Measurements from ENCODE around the gene TRPV4. TPM values are rescaled to one million over a fixed set of nuclear protein-coding genes. Genes with fewer than 3 reads are reported as not detected.

The TRPV4 gene
- total and polyA plus RNA-seq, 7 experiments from 2014 or later = 0.81 TPM; not detected in 6

DNA sequence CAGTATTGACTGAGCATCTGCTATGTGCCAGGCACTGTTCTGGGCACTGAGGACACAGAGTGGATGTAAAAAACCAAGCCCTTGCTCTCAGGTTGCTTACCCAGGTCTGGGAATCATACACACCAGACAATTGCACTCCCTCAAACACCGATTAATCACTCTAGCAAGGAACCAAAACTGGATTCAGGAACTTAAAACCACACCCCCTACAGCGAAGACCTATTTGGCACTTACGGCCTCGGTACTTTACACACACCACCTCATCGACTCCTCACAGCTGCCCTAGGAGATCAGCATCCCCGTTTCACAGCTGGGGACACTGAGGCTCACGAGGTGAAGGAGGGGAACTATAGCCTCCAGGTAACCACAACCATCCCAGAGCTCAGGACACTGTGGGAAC lies 45.6 kb upstream of the TRPV4 start:
- Mint-ChIP-seq H3K36me3 (no peaks in the 10 kb centered on the region), H3K4me1 (peaks cover 33 to 65% (median 60%) of the 10 kb centered on the region in 7 donors), H3K4me3 (peak overlapping the region; percentile 78 to 97 (median 94)), H3K27me3 (peaks cover 0 to 14% (median 0%) of the 10 kb centered on the region in 5 donors), H3K9me3 (peaks cover 0 to 2% (median 0%) of the 10 kb centered on the region in 11 donors), H3K27ac (peak overlapping the region in 8 of 9 donors; percentile 16 to 96 (median 86))
- CTCF ChIA-PET = interaction anchor here (0.6 to 1.5 kb wide), 3 partner anchors 33 to 74 kb away, joined by 3 to 9 read pairs (median 5); no protein-coding TSS in a partner anchor
- peaks cover 24 to 25% of the 10 kb centered on the region in 2 donors for H3K4me1 ChIP-seq (ENCODE audit: control insufficient read depth in 2 of 2, insufficient read depth in 2 of 2, low read length in 2 of 2)
- DNase-seq = no peak
- H3K27me3 ChIP-seq (ENCODE audit: control insufficient read depth in 2 of 2, insufficient read depth in 2 of 2, low read length in 2 of 2) = no peaks in the 10 kb centered on the region
- H3K27ac ChIP-seq (ENCODE audit: low read depth, low read length) = no peak overlapping the region
- H3K4me3 ChIP-seq (ENCODE audit: low read length) = no peak overlapping the region
- no peaks in the 10 kb centered on the region for H3K9me3 ChIP-seq (ENCODE audit: control insufficient read depth in 2 of 3, low read length in 3 of 3)
- peaks cover 0 to 4% (median 0%) of the 10 kb centered on the region in 3 experiments for H3K36me3 ChIP-seq (ENCODE audit: control insufficient read depth in 2 of 3, insufficient read depth in 3 of 3, low read length in 3 of 3)
- POLR2A ChIA-PET = interaction anchor here (0.5 to 1.3 kb wide), 2 partner anchors 20 to 1192 kb away, joined by 5 read pairs; no protein-coding TSS in a partner anchor
- ATAC-seq = no peak
- intact Hi-C loops (cut with micrococcal nuclease) = no loop called here

GRCh38 chr12:109878247-109878625 lies 45.0 kb upstream of the TRPV4 start:
- Mint-ChIP-seq H3K4me1 (peaks cover 33 to 65% (median 60%) of the 10 kb centered on the region in 7 donors), H3K27me3 (peaks cover 0 to 9% (median 0%) of the 10 kb centered on the region in 5 donors), H3K4me3 (peak overlapping the region in 9 of 10 donors; percentile 78 to 97 (median 94)), H3K9me3 (peaks cover 0 to 2% (median 0%) of the 10 kb centered on the region in 11 donors), H3K36me3 (no peaks in the 10 kb centered on the region), H3K27ac (peak overlapping the region in 7 of 9 donors; percentile 34 to 96 (median 61))
- no peak for DNase-seq
- Histone ChIP-seq H3K4me1 (ENCODE audit: control insufficient read depth in 2 of 2, insufficient read depth in 2 of 2, low read length in 2 of 2) (peaks cover 24 to 25% of the 10 kb centered on the region in 2 donors), H3K9me3 (ENCODE audit: control insufficient read depth in 2 of 3, low read length in 3 of 3) (no peaks in the 10 kb centered on the region), H3K27me3 (ENCODE audit: control insufficient read depth in 2 of 2, insufficient read depth in 2 of 2, low read length in 2 of 2) (no peaks in the 10 kb centered on the region), H3K27ac (ENCODE audit: low read depth, low read length) (no peak overlapping the region), H3K4me3 (ENCODE audit: low read length) (no peak overlapping the region), H3K36me3 (ENCODE audit: control insufficient read depth in 2 of 3, insufficient read depth in 3 of 3, low read length in 3 of 3) (peaks cover 0 to 4% (median 0%) of the 10 kb centered on the region in 3 experiments)
- ChIA-PET CTCF (interaction anchor here (0.5 to 1.5 kb wide), 3 partner anchors 25 to 1867 kb away, joined by 4 to 9 read pairs (median 4); no protein-coding TSS in a partner anchor), POLR2A (interaction anchor here (1.3 kb wide), 1 partner anchor 20 kb away, joined by 5 read pairs; no protein-coding TSS in a partner anchor)
- intact Hi-C loops (cut with micrococcal nuclease) = no loop called here
- ATAC-seq = no peak

DNA sequence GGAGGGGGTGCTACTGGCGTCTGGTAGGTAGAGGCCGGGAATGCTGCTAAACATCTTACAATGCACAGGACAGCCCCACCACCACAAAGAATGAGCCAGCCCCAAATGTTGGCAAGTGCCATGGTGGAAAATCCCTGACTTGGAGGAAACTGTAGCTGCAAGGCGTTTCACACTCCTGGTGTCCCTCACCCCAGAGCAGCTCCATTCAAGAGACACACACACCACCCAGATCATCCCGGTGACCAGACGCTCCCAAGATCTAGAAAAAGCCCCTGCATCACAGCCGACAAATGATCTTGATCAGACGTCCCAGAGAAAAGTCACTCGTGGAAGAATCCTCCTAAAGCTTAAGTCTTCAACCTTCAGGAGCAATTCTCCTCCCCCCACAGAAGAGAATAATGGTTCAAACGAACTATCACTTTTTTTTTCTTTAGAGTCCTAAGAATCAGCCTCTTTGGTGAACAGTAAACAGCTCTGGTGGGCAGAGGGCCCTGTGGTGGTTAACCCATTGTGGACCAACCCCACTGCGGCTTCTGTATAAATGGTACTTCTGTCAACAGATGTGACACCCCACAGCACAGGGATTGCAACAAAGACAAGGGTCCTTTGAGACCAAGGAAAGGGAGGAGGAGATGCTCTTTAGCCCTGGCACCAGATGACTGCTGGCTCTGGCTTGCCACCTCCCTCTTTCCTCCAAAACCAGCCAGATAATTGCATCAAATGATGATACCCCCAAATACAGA lies 44.5 kb upstream of the TRPV4 start:
- CTCF ChIA-PET = interaction anchor here (0.5 to 1.1 kb wide), 3 partner anchors 24 to 1868 kb away, joined by 3 to 4 read pairs (median 4); no protein-coding TSS in a partner anchor
- no peaks in the 10 kb centered on the region for H3K27me3 ChIP-seq (ENCODE audit: control insufficient read depth in 2 of 2, insufficient read depth in 2 of 2, low read length in 2 of 2)
- H3K9me3 ChIP-seq (ENCODE audit: control insufficient read depth in 2 of 3, low read length in 3 of 3) = no peaks in the 10 kb centered on the region
- peaks cover 0 to 4% (median 0%) of the 10 kb centered on the region in 3 experiments for H3K36me3 ChIP-seq (ENCODE audit: control insufficient read depth in 2 of 3, insufficient read depth in 3 of 3, low read length in 3 of 3)
- intact Hi-C loops (cut with micrococcal nuclease) = no loop called here
- ATAC-seq (no peak), DNase-seq (no peak)
- peaks cover 0 to 7% (median 0%) of the 10 kb centered on the region in 5 donors for H3K27me3 Mint-ChIP-seq
- no peak overlapping the region for H3K4me3 ChIP-seq (ENCODE audit: low read length)
- H3K4me1 Mint-ChIP-seq = peaks cover 33 to 68% (median 63%) of the 10 kb centered on the region in 7 donors
- POLR2A ChIA-PET = no interaction called here
- peaks cover 0 to 2% (median 0%) of the 10 kb centered on the region in 11 donors for H3K9me3 Mint-ChIP-seq
- H3K36me3 Mint-ChIP-seq = peaks cover 0 to 1% (median 0%) of the 10 kb centered on the region in 5 donors
- H3K4me3 Mint-ChIP-seq = peak overlapping the region; percentile 29 to 84 (median 48)
- H3K27ac Mint-ChIP-seq = peak overlapping the region in 5 of 9 donors; percentile 16 to 63 (median 49)
- peaks cover 24 to 25% of the 10 kb centered on the region in 2 donors for H3K4me1 ChIP-seq (ENCODE audit: control insufficient read depth in 2 of 2, insufficient read depth in 2 of 2, low read length in 2 of 2)
- no peak overlapping the region for H3K27ac ChIP-seq (ENCODE audit: low read depth, low read length)

DNA sequence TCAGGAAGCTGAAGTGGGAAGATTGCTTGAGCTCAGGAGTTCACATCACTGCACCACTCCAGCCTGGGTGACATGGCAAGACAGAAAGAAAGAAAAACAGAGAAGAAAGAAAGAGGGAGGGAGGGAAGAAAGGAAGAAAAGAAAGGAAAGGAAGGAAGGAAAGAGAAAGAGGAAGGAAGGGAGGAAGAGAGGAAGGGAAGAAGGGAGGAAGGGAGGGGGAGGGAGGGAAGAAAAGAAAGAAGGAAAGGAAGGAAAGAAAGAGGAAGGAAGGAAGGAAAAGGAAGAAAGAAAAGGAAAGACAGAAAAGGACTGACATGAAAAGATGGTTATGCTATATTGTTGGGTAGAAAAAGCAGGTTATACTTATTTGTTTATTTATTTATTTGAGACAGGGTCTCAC lies 43.2 kb upstream of the TRPV4 start:
- CTCF ChIA-PET = interaction anchor here (1.1 kb wide), 1 partner anchor 31 kb away, joined by 3 read pairs; no protein-coding TSS in a partner anchor
- Histone ChIP-seq H3K27ac (ENCODE audit: low read depth, low read length) (no peak overlapping the region), H3K36me3 (ENCODE audit: control insufficient read depth in 2 of 3, insufficient read depth in 3 of 3, low read length in 3 of 3) (peaks cover 0 to 15% (median 0%) of the 10 kb centered on the region in 3 experiments), H3K27me3 (ENCODE audit: control insufficient read depth in 2 of 2, insufficient read depth in 2 of 2, low read length in 2 of 2) (no peaks in the 10 kb centered on the region), H3K4me1 (ENCODE audit: control insufficient read depth in 2 of 2, insufficient read depth in 2 of 2, low read length in 2 of 2) (peaks cover 24 to 25% of the 10 kb centered on the region in 2 donors), H3K9me3 (ENCODE audit: control insufficient read depth in 2 of 3, low read length in 3 of 3) (no peaks in the 10 kb centered on the region), H3K4me3 (ENCODE audit: low read length) (no peak overlapping the region)
- DNase-seq = no peak
- Mint-ChIP-seq H3K36me3 (peaks cover 0 to 6% (median 0%) of the 10 kb centered on the region in 5 donors), H3K4me1 (peaks cover 35 to 73% (median 64%) of the 10 kb centered on the region in 7 donors), H3K27me3 (no peaks in the 10 kb centered on the region), H3K27ac (peak overlapping the region in 2 of 9 donors; percentile 68 to 69), H3K4me3 (peak overlapping the region in 1 of 10 donors; percentile 22), H3K9me3 (peaks cover 0 to 2% (median 0%) of the 10 kb centered on the region in 11 donors)
- no peak for ATAC-seq
- POLR2A ChIA-PET = no interaction called here
- intact Hi-C loops (cut with micrococcal nuclease) = no loop called here

- H3K4me3 ChIP-seq (ENCODE audit: low read length) = no peak overlapping the region
- DNase-seq (no peak), ATAC-seq (no peak)
- H3K4me1 Mint-ChIP-seq = peaks cover 30 to 68% (median 60%) of the 10 kb centered on the region in 7 donors
- H3K27ac Mint-ChIP-seq = peak overlapping the region in 2 of 9 donors; percentile 19 to 56
- H3K27me3 ChIP-seq (ENCODE audit: control insufficient read depth in 2 of 2, insufficient read depth in 2 of 2, low read length in 2 of 2) = no peaks in the 10 kb centered on the region
- H3K27me3 Mint-ChIP-seq = no peaks in the 10 kb centered on the region
- peaks cover 0 to 2% (median 0%) of the 10 kb centered on the region in 11 donors for H3K9me3 Mint-ChIP-seq
- ChIA-PET POLR2A (no interaction called here), CTCF (interaction anchor here (1.1 kb wide), 1 partner anchor 30 kb away, joined by 3 read pairs; no protein-coding TSS in a partner anchor)
- H3K36me3 Mint-ChIP-seq = peaks cover 0 to 7% (median 0%) of the 10 kb centered on the region in 5 donors
- H3K36me3 ChIP-seq (ENCODE audit: control insufficient read depth in 2 of 3, insufficient read depth in 3 of 3, low read length in 3 of 3) = peaks cover 0 to 16% (median 0%) of the 10 kb centered on the region in 3 experiments
- intact Hi-C loops (cut with micrococcal nuclease) = no loop called here
- H3K9me3 ChIP-seq (ENCODE audit: control insufficient read depth in 2 of 3, low read length in 3 of 3) = no peaks in the 10 kb centered on the region
- peaks cover 20 to 22% of the 10 kb centered on the region in 2 donors for H3K4me1 ChIP-seq (ENCODE audit: control insufficient read depth in 2 of 2, insufficient read depth in 2 of 2, low read length in 2 of 2)
- no peak overlapping the region for H3K27ac ChIP-seq (ENCODE audit: low read depth, low read length)
- peak overlapping the region in 1 of 10 donors; percentile 49 for H3K4me3 Mint-ChIP-seq
These were observed 42.5 kb upstream of the TRPV4 start for GRCh38 chr12:109875572-109876131.

- POLR2A ChIA-PET = no interaction called here
- Histone ChIP-seq H3K4me1 (ENCODE audit: control insufficient read depth in 2 of 2, insufficient read depth in 2 of 2, low read length in 2 of 2) (peaks cover 8 to 9% of the 10 kb centered on the region in 2 donors), H3K27me3 (ENCODE audit: control insufficient read depth in 2 of 2, insufficient read depth in 2 of 2, low read length in 2 of 2) (no peaks in the 10 kb centered on the region), H3K27ac (ENCODE audit: low read depth, low read length) (no peak overlapping the region), H3K36me3 (ENCODE audit: control insufficient read depth in 2 of 3, insufficient read depth in 3 of 3, low read length in 3 of 3) (peaks cover 0 to 13% (median 0%) of the 10 kb centered on the region in 3 experiments), H3K9me3 (ENCODE audit: control insufficient read depth in 2 of 3, low read length in 3 of 3) (no peaks in the 10 kb centered on the region), H3K4me3 (ENCODE audit: low read length) (no peak overlapping the region)
- no peaks in the 10 kb centered on the region for H3K27me3 Mint-ChIP-seq
- H3K4me1 Mint-ChIP-seq = peaks cover 22 to 59% (median 48%) of the 10 kb centered on the region in 7 donors
- peaks cover 0 to 7% (median 0%) of the 10 kb centered on the region in 5 donors for H3K36me3 Mint-ChIP-seq
- CTCF ChIA-PET = interaction anchor here (0.6 kb wide), 1 partner anchor 41 kb away, joined by 6 read pairs; no protein-coding TSS in a partner anchor
- no peaks in the 10 kb centered on the region for H3K9me3 Mint-ChIP-seq
- intact Hi-C loops (cut with micrococcal nuclease) = no loop called here
- H3K4me3 Mint-ChIP-seq = no peak overlapping the region
- no peak for ATAC-seq
- H3K27ac Mint-ChIP-seq = no peak overlapping the region
- DNase-seq = no peak
These were observed 40.5 kb upstream of the TRPV4 start for GRCh38 chr12:109873653-109874052.

Measured in naive thymus-derived CD4-positive, alpha-beta T cell (primary cell).